Skeletal muscle tissue (tissue), 4 donors: Measurements from ENCODE around the gene AUNIP. TPM values are rescaled to one million over a fixed set of nuclear protein-coding genes. Genes with fewer than 3 reads are reported as not detected.

Source experiments
- H3K27ac ChIP-seq: one replicate; pipeline ENCODE4 v1.7.0; 2013; ENCODE audit warnings: mild to moderate bottlenecking, low read depth, low read length, inconsistent platforms
- H3K27me3 ChIP-seq, 3 donors: one replicate each; pipeline ENCODE4 v1.7.0; 2013; ENCODE audit warnings: low read length in 3 of 3; ENCODE audit not compliant: control insufficient read depth in 3 of 3, insufficient read depth in 3 of 3
- H3K36me3 ChIP-seq, 3 donors: one replicate each; pipeline ENCODE4 v1.7.0; 2013; ENCODE audit warnings: low read length in 3 of 3; ENCODE audit not compliant: control insufficient read depth in 3 of 3, insufficient read depth in 3 of 3
- H3K4me1 ChIP-seq, 3 donors: one replicate each; pipeline ENCODE4 v1.7.0; 2013; ENCODE audit warnings: low read length in 3 of 3, mild to moderate bottlenecking in 3 of 3; ENCODE audit not compliant: control insufficient read depth in 3 of 3, insufficient read depth in 3 of 3
- H3K4me3 ChIP-seq, 3 donors: one replicate each; pipeline ENCODE4 v1.7.0; 2013; ENCODE audit warnings: low read length in 3 of 3
- H3K9ac ChIP-seq, 3 donors: one replicate each; pipeline ENCODE4 v1.7.0; 2013; ENCODE audit warnings: low read length in 3 of 3, mild to moderate bottlenecking in 3 of 3, moderate library complexity in 2 of 3, low read depth in 1 of 3
- H3K9me3 ChIP-seq, 3 donors: one replicate each; pipeline ENCODE4 v1.7.0; 2013; ENCODE audit warnings: low read length in 3 of 3; ENCODE audit not compliant: control insufficient read depth in 3 of 3
- total RNA-seq: library from RNA; depleted of rRNA; stranded (reverse); fragments of >200 nt; gene quantifications from one replicate; pipeline ENCODE4 v1.2.3, GENCODE V29; 2014
- donor health status: Osteomylitis.

Gene AUNIP
- total RNA-seq, 1 donor from 2014 or later, result 1.6 TPM

DNA sequence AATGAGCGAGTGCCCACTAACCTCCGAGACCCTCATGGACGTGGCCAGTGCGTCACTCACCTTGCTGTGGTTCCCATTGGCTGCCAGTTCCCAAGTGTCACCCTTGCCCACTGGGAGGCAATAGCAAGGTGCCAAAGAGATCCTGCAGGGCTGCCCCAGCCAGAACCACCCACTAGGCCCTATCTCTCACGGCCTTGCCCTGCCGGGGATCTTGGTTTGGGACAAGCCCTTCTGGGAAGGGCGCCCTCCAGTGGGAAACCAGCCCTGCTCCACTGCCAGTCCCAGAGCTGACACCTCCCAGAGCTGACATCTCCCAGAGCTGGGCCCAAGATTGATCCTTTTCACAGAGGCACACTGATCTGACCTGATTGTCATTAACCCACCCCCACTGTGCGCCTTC is 61.3 kb downstream of the AUNIP start:
- Histone ChIP-seq H3K4me1 (peaks cover 49 to 69% (median 66%) of the 10 kb centered on the region in 3 donors), H3K27ac (no peak overlapping the region), H3K4me3 (no peak overlapping the region), H3K36me3 (peaks cover 0 to 3% (median 2%) of the 10 kb centered on the region in 3 donors), H3K27me3 (no peaks in the 10 kb centered on the region), H3K9ac (no peak overlapping the region), H3K9me3 (no peaks in the 10 kb centered on the region)

- peak overlapping the region; percentile 52 to 62 (median 58) for H3K4me3 ChIP-seq
- H3K9me3 ChIP-seq, result no peaks in the 10 kb centered on the region
- peaks cover 44 to 62% (median 62%) of the 10 kb centered on the region in 3 donors for H3K4me1 ChIP-seq
- peak overlapping the region; percentile 35 to 85 (median 66) for H3K9ac ChIP-seq
- peak overlapping the region; percentile 78 for H3K27ac ChIP-seq
- peaks cover 0 to 1% (median 0%) of the 10 kb centered on the region in 3 donors for H3K36me3 ChIP-seq
- H3K27me3 ChIP-seq, result no peaks in the 10 kb centered on the region
These were observed 62.3 kb downstream of the AUNIP start for GRCh38 chr1:25796811-25797458.

- Histone ChIP-seq H3K27ac (peak overlapping the region; percentile 78), H3K27me3 (no peaks in the 10 kb centered on the region), H3K9me3 (no peaks in the 10 kb centered on the region), H3K9ac (peak overlapping the region; percentile 35 to 85 (median 66)), H3K36me3 (peaks cover 0 to 3% (median 0%) of the 10 kb centered on the region in 3 donors), H3K4me3 (peak overlapping the region; percentile 52 to 62 (median 58)), H3K4me1 (peaks cover 40 to 61% (median 57%) of the 10 kb centered on the region in 3 donors)
These were observed 63.1 kb downstream of the AUNIP start for GRCh38 chr1:25795946-25796810.

DNA sequence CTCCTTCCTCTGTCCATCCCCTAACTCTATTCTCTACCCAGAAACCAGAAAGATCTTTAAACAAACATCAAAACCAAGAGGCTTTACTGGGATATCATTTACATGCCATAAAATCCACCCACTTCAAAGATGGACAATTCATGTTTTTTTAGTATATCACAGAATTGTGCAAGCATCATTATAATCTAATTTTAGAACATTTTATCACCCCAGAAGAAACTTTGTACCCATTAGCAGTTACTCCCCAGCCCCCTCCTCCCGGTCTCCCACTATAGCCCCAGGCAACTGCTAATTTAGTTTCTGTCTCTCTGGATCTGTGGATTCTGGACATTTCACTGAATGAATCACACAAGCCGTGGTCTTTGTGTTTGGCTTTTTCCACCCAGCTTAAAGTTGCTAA is 64.0 kb downstream of the AUNIP start:
- H3K9ac ChIP-seq, result no peak overlapping the region
- no peaks in the 10 kb centered on the region for H3K27me3 ChIP-seq
- H3K4me1 ChIP-seq, result peaks cover 33 to 53% (median 50%) of the 10 kb centered on the region in 3 donors
- peak overlapping the region in 1 of 3 donors; percentile 29 for H3K4me3 ChIP-seq
- peaks cover 0 to 3% (median 0%) of the 10 kb centered on the region in 3 donors for H3K36me3 ChIP-seq
- no peaks in the 10 kb centered on the region for H3K9me3 ChIP-seq
- H3K27ac ChIP-seq, result no peak overlapping the region

DNA sequence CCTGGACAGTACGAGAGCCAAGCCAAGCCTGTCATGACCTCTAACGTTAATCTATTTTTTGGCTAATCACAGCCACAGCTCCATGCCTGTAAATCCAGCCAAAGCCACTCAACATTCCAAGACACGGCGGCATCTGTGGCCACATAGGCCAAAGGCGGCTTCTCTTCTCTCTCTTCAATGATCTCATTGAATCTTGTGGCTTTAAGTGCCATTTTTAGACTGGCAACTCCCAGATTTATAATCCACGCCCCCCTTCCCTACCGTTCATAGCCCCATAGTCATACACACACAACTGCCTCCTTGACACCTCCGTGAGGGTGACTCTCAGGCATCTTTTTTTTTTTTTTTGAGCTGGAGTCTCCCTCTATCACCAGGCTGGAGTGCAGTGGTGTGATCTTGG is 64.9 kb downstream of the AUNIP start:
- Histone ChIP-seq H3K27me3 (no peaks in the 10 kb centered on the region), H3K4me1 (peaks cover 29 to 48% (median 44%) of the 10 kb centered on the region in 3 donors), H3K9me3 (no peaks in the 10 kb centered on the region), H3K9ac (peak overlapping the region in 1 of 3 donors; percentile 33), H3K4me3 (peak overlapping the region in 2 of 3 donors; percentile 18 to 54), H3K27ac (peak overlapping the region; percentile 74), H3K36me3 (peaks cover 0 to 3% (median 0%) of the 10 kb centered on the region in 3 donors)

GRCh38 chr1:25793585-25794170 is 65.6 kb downstream of the AUNIP start:
- Histone ChIP-seq H3K9ac (peak overlapping the region in 1 of 3 donors; percentile 33), H3K27me3 (no peaks in the 10 kb centered on the region), H3K27ac (peak overlapping the region; percentile 74), H3K4me3 (peak overlapping the region in 2 of 3 donors; percentile 18 to 54), H3K4me1 (peaks cover 26 to 42% (median 39%) of the 10 kb centered on the region in 3 donors), H3K9me3 (no peaks in the 10 kb centered on the region), H3K36me3 (peaks cover 0 to 3% (median 0%) of the 10 kb centered on the region in 3 donors)

GRCh38 chr1:25792115-25792514 is 67.1 kb downstream of the AUNIP start:
- no peak overlapping the region for H3K4me3 ChIP-seq
- H3K4me1 ChIP-seq, result peaks cover 34 to 43% (median 43%) of the 10 kb centered on the region in 3 donors
- no peaks in the 10 kb centered on the region for H3K9me3 ChIP-seq
- H3K27me3 ChIP-seq, result no peaks in the 10 kb centered on the region
- peaks cover 0 to 4% (median 2%) of the 10 kb centered on the region in 3 donors for H3K36me3 ChIP-seq
- no peak overlapping the region for H3K27ac ChIP-seq
- H3K9ac ChIP-seq, result no peak overlapping the region

DNA sequence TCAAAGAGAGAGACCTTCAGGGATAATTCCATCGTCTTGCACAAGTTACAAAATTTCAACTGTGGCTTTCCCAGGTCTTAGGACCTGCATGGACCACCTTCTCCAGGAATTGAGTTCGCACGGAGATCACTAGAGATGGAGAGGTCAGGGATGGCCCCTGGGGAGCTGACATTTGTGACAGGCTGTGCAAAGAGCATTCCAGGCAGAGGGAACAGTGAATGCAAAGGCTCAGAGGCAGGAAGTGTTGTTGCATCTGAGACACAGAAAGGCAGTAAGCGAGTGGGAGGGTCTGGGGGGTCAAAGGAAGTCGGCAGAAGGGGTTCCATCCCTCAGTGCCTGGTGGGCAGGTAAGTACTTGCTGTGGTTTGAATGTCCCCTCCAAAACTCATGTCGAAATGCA is 68.8 kb downstream of the AUNIP start:
- Histone ChIP-seq H3K36me3 (peaks cover 0 to 5% (median 2%) of the 10 kb centered on the region in 3 donors), H3K27ac (no peak overlapping the region), H3K27me3 (no peaks in the 10 kb centered on the region), H3K9ac (no peak overlapping the region), H3K4me3 (no peak overlapping the region), H3K4me1 (peaks cover 39 to 47% (median 45%) of the 10 kb centered on the region in 3 donors), H3K9me3 (no peaks in the 10 kb centered on the region)

- Histone ChIP-seq H3K9me3 (no peaks in the 10 kb centered on the region), H3K4me3 (no peak overlapping the region), H3K27ac (peak overlapping the region; percentile 14), H3K27me3 (no peaks in the 10 kb centered on the region), H3K9ac (no peak overlapping the region), H3K4me1 (peaks cover 28 to 51% (median 43%) of the 10 kb centered on the region in 3 donors), H3K36me3 (peaks cover 4 to 8% (median 4%) of the 10 kb centered on the region in 3 donors)
These were observed 71.5 kb downstream of the AUNIP start for GRCh38 chr1:25787760-25788166.
